Measurements from ENCODE around the gene SKIC2.
A peak's percentile ranks its signal among the peaks of the same experiment; 100 is the strongest.
"Not testable (repeated sequence)": the region's sequence is repeated elsewhere in the genome, so short reads cannot be mapped to it uniquely, and the experiment has no call there.

SKIC2 gene

DNA sequence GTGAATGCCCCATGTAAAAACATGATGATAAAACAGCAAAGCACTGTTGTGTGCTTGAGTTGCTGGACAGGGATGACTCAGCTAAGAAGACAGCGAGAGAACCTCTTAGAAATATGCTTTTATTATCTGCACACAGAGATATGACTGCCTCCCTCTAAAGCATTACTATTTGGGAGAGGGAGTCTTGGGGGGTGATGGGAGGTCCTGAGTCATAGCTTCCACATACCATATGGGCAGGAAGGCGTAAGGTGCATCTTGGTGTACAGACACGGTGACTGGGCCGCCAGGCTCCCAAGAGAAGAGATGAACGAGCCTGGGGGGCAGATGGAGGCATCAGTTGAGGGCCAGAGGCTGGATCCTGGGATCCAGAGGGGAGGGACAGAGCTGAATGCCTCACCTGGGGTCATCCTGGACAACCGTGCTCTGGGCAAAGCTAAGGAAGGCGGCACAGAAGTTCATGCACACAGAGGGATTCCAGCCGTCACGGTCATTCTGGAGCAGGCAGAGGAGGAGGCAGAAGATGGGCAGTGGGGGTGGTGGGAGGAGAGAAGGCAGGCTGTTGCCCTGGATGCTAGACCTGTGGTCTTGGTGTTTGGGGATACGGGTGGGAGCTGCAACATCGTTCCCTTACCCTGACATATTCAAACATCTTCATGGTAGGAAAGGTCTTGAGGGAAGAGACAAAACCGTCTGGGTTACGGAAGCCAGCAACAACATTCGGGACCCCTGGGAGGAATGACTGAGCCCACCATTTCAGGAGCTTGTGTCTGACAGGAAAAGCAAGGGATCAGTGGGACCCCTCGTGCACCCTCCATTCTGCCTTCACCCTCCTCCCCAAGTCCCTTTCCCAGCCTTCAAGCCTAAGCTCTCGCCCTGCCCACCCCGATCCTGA is 11.0 kb downstream of the SKIC2 start:
- ATAC-seq: no peak

DNA sequence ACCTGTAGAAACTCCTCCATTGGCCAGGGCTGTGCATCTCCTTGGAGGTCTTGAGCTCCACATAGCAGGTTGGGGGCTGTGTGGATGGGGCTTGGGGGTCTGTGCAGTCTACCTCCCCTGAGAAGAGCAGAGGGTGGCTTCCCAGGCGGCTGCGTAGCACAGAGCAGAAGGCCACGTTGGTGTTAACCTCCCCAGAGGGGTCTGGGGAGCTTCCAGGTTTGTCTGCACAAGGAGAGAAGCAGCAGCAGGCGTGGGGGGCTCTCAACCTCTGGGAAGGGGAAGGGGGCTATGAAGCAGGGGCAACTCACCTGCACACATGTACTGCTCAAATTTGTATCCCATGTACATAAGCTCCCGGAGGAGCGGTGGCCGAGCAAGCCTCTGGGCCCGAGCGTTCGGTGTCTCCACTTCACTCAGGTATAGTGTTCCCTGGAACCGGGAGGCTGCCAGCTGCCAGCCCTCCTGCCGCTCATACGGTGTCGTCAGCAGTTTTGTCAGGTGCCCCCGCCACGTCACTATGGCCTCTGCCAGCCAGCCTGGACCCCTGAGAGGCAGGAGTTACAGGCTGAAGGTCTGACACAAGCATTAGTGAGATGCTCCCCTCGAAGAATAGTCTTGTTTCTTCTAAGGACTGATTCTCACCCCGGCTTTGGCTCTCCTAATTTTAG is 11.8 kb downstream of the SKIC2 start:
- no peak for ATAC-seq

DNA sequence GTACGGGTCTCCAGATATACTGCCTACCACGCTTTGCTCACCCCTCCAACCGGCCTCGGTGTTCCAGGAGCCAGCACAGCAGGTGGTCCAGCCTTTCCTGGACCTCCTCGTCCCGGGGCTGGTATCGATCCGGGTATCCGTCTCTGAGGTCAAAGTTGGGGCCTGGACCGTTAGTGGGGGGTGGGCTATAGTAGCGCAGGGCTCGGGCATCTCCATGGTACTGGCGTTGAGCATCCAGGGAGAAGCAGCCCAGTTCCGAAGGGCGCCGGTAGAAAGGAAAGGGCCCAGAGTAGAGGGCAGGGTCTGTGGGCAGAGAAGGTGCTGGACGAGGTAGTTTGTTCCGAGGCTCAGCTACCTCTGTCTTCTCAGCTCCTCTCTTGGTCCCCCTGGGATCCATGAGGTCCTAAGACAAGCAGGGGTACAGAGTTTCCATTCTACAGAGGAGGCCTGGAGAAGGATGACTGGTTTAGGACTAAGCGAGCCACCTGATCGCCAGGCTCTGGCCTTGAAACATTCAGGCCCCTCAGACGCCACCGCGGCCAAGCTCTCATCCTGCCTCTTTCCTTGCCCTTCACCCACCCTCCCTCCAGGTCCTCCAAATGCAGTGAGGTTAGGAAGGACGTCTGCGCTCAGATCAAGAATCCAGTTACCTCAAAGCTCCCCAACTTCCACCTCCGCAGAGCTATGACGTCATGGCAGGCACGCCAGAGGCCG is 12.5 kb downstream of the SKIC2 start:
- no peak for ATAC-seq

DNA sequence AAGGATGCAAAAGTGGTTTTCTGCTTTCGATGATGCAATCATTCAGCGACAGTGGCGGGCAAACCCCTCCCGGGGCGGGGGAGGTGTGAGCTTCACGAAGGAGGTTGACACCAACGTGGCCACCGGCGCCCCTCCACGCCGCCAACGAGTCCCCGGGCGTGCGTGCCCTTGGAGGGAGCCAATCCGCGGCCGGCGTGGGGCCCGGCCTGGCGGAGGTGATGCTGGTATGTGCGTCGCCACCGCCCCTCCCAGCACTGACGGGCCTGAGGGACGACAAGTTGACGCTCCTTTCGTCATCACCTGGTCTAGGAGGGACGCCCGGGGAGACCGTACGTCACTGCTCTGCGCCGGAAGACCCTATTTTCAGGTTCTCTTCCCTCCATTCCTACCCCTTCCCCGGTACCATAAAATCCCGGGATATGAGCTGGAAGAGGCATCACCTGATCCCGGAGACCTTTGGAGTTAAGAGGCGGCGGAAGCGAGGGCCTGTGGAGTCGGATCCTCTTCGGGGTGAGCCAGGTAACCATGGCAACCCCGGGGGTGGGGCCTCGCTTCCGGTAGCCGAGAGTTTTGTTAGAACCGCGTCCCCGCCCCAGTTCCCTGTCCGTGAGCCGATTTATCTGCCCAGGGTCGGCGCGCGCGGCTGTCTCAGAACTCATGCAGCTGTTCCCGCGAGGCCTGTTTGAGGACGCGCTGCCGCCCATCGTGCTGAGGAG is 13.2 kb downstream of the SKIC2 start, which contains the start of gene DXO:
Gene DXO (minus strand): TSS at position 146 of the 716 bp plus-strand sequence. CDS start 463 bp downstream, outside the sequence.
- ATAC-seq: peak; percentile 95 to 97

DNA sequence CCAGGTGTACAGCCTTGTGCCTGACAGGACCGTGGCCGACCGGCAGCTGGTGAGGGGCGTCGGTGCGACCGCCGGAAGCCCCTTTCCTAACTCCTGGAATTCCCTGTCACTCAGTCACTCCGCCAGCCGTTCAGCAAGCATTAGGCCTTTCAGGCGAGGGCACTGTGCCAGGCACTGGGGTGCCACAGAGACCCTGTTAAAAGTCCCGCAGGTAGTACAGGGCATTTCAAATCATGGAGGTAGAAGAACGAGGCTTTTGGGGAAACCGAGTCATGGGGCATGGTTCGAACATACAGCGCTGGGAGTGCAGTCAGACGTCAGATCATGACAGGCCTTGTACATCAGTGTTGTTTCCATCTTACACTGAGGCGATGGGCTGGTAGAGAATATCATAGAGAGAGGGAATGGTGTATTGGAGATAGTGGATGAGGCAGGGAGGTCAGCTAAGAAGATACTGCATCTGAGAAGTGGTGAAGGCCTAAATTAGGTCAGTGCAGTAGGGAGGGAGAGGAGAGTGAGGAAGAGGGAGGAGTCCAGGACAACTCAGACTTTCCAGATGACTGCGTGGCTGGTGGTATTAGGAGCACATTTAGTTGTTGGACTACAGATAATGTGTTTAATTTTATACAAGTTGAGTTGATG is 13.9 kb downstream of the SKIC2 start:
- ATAC-seq: no peak

DNA sequence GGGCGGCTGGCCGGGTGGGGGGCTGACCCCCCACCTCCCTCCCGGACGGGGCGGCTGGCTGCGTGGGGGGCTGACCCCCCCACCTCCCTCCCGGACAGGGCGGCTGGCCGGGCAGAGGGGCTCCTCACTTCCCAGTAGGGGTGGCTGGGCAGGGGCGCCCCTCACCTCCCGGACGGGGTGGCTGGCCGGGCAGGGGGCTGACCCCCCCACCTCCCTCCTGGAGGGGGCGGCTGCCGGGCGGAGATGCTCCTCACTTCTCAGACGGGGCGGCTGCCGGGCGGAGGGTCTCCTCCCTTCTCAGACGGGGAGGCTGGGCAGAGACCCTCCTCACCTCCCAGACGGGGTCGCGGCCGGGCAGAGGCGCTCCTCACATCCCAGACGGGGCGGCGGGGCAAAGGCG is 17.1 kb downstream of the SKIC2 start:
- not testable (repeated sequence) for ATAC-seq

DNA sequence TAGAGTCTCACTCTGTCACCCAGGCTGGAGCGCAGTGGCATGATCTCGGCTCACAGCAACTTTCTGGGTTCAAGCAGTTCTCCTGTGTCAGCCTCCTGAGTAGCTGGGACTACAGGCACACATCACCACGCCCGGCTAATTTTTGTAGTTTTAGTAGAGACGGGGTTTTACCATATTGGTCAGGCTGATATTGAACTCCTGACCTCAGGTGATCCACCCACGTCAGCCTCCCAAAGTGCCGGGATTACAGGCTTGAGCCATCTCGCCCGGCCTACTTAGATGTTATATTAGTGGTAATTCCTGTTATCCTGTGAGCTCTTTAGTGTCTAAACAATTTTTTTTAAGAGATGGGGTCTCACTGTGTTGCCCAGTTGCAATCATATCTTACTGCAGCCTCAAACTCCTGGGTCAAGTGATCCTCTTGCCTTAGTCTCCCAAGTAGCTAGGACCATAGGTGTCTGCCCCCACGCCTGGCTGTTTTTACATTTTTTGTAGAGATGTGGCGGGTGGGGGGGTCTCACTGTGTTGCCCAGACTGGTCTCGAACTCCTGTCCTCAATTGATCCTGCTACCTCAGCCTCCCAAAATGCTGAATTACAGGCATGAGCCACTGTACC is 18.9 kb downstream of the SKIC2 start:
- ATAC-seq: no peak

DNA sequence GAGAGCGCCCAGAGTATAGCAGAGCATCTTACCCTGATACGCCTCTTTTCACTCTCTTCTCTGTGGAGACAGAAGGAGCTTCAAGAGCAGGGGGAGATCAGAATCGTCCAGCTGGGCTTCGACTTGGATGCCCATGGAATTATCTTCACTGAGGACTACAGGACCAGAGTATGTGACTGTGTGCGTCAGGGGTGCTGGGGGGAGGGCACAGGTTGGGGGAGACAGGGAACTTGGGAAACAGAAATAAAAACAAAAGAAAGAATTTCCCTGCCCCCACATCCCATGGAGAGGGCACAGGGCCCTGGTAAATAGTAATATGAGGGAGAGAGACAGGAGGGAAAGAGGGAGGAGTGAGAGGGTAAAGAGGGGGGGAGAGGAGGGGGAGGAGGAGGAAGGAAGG is 19.9 kb downstream of the SKIC2 start:
- ATAC-seq: no peak

DNA sequence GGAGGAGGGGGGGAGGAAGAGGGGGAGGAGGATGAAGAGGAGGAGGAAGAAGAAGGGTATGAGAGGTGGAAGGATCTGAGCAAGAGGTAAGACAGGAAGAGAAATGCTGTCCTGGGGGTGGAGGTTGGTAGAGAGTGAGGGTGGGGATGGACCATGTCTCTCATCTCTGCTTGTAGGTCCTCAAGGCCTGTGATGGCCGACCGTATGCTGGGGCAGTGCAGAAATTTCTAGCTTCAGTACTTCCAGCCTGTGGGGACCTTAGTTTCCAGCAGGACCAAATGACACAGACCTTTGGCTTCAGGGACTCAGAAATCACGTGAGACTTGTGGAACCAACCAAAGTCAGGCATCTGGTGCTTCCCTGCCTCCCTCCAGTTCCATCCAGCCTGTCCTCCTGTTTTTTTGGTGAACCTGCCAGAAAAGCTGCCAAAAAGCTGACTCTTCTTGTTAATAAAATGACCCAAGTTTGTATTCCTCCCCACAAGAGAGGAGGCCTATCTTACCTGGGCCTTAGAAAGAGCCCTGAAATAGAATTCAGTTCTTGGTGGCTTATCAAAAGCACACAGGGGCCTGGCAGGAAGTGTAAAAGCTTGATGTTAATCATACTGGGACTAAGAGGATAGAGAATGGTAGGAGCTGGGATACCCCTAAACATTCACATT is 20.4 kb downstream of the SKIC2 start:
- no peak for ATAC-seq

DNA sequence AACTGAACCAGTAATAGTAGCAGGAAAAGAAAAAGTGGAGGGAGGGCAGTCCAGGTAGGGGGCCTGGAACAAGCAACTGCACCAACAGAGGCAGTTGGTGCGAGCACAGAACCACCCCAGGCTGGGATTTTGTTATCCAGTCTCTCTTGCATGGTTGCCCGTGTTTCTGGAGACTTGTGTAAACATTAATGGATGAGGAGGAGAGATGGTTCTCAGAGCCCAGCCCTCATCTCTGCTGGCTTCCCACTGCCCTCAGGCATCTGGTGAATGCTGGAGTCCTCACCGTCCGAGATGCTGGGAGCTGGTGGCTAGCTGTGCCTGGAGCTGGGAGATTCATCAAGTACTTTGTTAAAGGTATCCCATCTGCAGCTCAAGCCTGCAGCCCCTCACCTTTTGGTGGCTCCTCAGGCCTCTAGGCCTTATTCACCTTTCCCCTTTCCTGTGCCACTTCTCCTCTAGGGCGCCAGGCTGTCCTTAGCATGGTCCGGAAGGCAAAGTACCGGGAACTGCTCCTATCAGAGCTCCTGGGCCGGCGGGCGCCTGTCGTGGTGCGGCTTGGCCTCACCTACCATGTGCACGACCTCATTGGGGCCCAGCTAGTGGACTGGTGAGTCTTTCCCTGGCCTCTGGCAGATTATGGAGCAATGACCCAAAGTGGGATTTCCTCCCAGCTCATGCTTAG is 21.4 kb downstream of the SKIC2 start:
- not testable (repeated sequence) for ATAC-seq

DNA sequence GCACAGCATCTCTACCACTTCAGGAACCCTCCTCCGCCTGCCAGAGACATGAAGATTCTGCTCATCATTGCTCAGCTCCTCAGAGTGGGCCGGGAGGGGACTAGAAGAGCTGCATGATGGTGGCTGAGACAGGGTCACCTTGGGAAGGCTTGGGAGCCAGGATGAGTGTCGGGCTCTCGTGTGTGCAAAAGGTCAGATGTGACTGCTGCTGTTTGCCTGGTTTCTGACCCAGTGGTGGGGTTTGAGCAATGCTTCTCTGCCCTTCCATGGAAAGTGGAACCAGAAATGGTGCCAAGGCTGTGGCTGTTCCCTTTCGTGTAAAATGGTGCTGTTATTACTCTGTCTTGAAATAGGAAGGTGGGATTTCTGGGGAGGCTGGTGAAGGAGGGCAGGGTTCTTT is 22.0 kb downstream of the SKIC2 start:
- ATAC-seq: not testable (repeated sequence)

DNA sequence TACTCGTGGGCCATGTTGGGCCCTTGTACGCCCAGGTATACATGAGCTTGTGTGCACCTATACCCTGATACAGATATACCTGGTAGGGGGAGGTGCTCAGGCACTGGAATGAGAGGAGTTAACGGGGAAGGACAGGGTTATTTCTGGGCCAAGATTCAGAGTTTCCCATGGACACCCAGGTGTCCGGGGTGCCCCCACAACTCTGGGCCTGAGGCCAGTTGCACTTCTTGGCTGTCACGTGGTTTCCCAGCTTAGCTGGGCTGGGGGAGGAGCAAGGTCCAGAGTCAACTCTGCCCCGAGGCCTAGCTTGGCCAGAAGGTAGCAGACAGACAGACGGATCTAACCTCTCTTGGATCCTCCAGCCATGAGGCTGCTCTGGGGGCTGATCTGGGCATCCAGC is 22.8 kb downstream of the SKIC2 start, which contains the start of gene C4A:
Gene C4A (plus strand): TSS at position 314 of the 400 bp plus-strand sequence. CDS start 51 bp downstream, at position 365.
- not testable (repeated sequence) for ATAC-seq

DNA sequence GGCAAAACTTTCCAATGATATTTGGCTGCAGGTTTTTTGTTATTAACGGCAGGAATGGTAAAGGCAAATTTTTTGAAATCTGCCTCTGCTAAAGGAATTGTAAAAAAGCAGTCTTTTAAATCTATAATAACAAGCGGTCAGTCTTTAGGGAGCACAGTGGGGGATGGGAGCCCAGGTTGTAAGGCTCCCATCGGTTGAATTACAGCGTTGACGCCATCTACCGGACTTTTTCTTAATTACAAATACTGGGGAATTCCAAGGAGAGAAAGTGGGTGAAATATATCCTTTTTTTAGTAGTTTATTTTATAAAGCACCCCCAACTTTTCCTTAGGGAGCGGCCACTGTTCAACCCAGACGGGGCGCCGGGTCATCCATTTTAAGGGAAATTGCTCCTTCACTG is 30.4 kb downstream of the SKIC2 start:
- not testable (repeated sequence) for ATAC-seq

DNA sequence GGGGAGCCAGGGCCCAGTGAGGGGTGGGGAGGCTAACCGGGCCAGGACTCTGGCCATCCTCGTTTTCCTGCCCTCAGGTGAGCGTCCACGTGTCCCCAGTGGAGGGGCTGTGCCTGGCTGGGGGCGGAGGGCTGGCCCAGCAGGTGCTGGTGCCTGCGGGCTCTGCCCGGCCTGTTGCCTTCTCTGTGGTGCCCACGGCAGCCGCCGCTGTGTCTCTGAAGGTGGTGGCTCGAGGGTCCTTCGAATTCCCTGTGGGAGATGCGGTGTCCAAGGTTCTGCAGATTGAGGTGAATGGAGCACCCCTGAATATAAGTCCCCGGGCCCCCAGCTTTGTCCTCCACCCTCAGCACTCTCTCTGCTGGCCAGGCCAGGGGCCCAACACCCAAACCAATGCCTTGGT is 35.4 kb downstream of the SKIC2 start:
- ATAC-seq: not testable (repeated sequence)

DNA sequence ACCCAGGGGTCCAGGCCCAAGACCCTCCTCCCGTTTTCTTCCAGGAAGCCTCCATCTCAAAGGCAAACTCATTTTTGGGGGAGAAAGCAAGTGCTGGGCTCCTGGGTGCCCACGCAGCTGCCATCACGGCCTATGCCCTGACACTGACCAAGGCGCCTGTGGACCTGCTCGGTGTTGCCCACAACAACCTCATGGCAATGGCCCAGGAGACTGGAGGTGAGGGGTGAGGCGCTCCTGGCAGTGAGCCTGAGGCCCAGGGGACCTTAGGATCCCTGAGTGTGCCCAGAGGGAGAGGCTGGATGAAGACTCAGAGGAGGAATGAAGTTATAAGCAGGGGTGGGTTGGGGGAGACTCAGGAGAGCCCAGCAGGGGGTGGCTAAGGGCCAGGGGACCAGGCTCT is 37.4 kb downstream of the SKIC2 start:
- not testable (repeated sequence) for ATAC-seq

DNA sequence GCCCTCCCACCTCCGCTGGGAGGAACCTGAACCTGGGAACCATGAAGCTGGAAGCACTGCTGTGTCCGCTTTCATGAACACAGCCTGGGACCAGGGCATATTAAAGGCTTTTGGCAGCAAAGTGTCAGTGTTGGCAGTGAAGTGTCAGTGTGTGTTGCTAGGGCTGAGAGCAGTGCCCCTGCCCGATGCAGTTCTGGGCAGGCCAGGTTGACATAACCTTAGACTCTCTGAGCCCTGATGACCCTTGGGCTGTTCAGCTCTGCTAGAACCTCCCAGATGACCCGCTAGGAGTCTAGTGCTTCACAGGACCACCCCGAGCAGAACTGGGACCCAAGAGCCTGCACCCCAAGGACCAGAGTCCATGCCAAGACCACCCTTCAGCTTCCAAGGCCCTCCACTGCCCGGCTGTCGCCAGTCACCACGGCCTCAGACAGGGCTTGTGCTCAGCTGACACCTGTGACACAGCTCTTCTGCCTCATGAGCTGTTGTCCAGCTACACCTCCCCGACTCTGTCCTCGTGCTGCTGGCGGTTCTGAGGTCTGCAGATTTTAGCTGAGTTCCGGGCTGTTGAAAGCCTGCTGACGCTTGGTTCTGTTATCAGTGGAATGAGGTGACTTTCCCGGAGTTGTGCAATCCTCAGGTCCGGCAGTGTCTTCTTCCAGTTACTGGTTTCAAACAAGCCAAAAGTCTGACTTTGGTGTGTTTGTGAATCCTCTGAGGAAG is 43.7 kb downstream of the SKIC2 start:
- not testable (repeated sequence) for ATAC-seq

DNA sequence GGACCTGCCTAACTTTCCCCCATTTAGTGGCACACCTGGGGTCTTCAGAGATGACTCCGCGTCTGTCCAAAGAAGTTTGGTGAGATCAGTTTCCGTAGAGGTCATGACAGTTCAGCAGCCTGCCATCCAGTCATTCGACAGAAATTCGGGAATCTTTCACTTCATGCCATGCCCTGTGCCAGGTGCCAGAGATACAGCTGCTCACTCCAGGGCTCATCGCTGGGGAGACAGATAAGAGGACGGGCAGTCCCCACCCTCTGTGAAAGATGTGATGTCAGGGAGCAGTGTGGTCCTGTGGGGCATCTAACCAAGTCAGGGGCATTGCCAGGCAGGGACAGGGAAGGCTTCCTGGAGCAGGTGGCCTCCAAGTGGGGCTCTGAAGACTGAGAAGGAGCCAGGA is 44.3 kb downstream of the SKIC2 start:
- ATAC-seq: not testable (repeated sequence)

DNA sequence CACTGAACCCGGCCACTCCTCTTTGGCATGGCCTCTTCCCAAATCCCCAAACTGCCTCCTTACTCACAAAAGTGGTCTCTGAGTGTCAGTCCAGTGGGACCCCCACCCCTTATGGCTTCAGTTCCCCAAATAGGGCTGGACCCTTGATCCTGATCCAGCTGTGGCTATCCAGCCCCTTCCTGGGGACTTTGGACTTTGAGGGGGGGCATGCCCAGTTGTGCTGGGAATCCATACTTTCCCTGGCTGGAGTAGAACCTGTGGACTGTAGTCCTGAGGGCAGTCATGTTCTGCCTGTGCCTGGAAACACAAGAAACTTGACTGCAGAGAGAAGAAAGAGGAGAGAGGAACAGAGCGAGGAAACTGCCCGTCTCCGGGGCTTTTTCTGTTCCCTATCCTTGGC is 45.4 kb downstream of the SKIC2 start:
- not testable (repeated sequence) for ATAC-seq

DNA sequence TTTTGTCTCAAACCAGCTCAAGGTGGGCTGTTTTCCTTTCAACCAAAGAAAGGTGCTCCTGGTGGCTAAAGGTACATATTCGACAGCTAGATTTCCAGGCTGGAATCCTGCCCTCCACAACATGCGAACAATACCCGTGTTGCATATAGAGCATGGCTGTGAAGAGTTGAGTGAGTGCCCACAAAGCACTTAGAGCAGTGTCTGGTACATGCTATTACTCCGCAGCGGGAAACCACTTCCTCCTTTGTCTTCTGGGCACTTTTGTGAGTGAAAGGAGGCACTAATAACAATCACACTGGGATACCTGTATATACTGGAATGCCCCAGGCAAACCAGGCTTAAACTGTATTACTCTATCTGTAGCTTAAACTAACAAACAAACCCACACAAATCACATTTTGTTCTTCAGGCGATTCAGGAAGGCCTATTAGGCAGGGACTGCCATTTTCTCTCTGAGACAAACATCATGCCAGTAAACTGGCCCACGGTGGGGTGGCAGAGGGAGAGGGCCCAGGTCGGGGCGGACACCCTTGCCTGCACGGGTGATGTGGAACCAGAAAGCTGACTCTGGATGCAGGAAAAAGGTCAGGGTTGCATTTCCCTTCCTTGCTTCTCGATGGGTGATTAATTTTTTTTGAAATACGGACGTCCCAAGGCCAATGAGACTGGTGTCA is 46.0 kb downstream of the SKIC2 start:
- ATAC-seq: peak; percentile 63 to 71

Data from activated CD4-positive, CD25-positive, alpha-beta regulatory T cell treated with anti-CD3 and anti-CD28 coated beads, Interleukin-2, amount 50 U/mL, for 24 hours (primary cell).